GM19193 (cell line): ENCODE data around the gene NECTIN1.

ENCODE experiments used
- POLR2A ChIP-seq: IDR thresholded peaks from 4 replicates; pipeline ENCODE4 v1.6.1; 2011; ENCODE audit not compliant: insufficient read depth, insufficient read length; ENCODE audit errors: extremely low read depth

NECTIN1 gene

GRCh38 chr11:119688356-119688755 is 40.6 kb downstream of the NECTIN1 start:
- TF ChIP-seq POLR2A: no peak

- TF ChIP-seq POLR2A: no peak
Observed at GRCh38 chr11:119687373-119688046, 41.5 kb downstream of the NECTIN1 start.

- TF ChIP-seq POLR2A: no peak
Observed at GRCh38 chr11:119686177-119686882, 42.7 kb downstream of the NECTIN1 start.

GRCh38 chr11:119685111-119685746 is 43.8 kb downstream of the NECTIN1 start:
- TF ChIP-seq POLR2A: no peak

- no peak for TF ChIP-seq POLR2A
Observed at GRCh38 chr11:119684361-119685110, 44.5 kb downstream of the NECTIN1 start.

- TF ChIP-seq POLR2A: no peak
Observed at GRCh38 chr11:119683783-119684182, 45.2 kb downstream of the NECTIN1 start.

GRCh38 chr11:119681361-119681910 is 47.6 kb downstream of the NECTIN1 start:
- no peak for TF ChIP-seq POLR2A

GRCh38 chr11:119680541-119681360 is 48.2 kb downstream of the NECTIN1 start:
- no peak for TF ChIP-seq POLR2A

GRCh38 chr11:119679346-119679745 is 49.7 kb downstream of the NECTIN1 start:
- no peak for TF ChIP-seq POLR2A

- no peak for TF ChIP-seq POLR2A
Observed at GRCh38 chr11:119678351-119678750, 50.6 kb downstream of the NECTIN1 start.

GRCh38 chr11:119677840-119678239 is 51.2 kb downstream of the NECTIN1 start:
- TF ChIP-seq POLR2A: no peak

- no peak for TF ChIP-seq POLR2A
Observed at GRCh38 chr11:119676461-119677020, 52.5 kb downstream of the NECTIN1 start.

GRCh38 chr11:119673759-119674336 is 55.2 kb downstream of the NECTIN1 start:
- TF ChIP-seq POLR2A: no peak
